ENCODE measurements around the gene IPO11.

DNA sequence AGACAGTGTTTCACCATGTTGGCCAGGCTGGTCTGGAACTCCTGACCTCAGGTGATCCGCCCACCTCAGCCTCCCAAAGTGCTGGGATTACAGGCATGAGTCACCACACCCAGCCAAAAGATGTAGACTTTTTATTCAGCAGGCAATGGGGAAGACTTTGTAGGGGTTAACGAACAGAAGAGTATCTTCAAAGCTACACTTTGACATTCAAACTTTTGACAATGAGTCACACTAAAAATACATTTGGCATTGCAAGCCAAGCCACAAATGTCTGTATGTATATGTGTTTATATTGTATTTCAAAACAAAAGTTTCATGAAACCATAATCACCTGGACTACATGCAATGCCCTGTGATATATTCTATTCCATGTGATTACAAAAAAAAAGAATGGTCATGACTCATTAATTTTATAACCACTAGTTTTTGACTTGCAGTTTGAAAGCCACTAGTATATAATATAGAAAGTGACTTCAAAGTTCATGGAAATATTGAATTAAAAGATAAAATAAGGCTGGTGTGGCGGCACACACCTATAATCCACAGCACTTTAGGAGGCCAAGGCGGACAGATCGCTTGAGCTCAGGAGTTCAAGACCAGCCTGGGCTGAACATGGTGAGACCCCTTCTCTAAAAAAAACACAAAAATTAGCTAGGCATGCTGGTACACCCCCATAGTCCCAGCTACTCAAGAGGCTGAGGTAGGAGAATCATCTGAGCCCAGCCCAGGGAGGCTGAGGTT lies 17.2 kb upstream of the IPO11 start:
- TF ChIP-seq, protein P1, sequence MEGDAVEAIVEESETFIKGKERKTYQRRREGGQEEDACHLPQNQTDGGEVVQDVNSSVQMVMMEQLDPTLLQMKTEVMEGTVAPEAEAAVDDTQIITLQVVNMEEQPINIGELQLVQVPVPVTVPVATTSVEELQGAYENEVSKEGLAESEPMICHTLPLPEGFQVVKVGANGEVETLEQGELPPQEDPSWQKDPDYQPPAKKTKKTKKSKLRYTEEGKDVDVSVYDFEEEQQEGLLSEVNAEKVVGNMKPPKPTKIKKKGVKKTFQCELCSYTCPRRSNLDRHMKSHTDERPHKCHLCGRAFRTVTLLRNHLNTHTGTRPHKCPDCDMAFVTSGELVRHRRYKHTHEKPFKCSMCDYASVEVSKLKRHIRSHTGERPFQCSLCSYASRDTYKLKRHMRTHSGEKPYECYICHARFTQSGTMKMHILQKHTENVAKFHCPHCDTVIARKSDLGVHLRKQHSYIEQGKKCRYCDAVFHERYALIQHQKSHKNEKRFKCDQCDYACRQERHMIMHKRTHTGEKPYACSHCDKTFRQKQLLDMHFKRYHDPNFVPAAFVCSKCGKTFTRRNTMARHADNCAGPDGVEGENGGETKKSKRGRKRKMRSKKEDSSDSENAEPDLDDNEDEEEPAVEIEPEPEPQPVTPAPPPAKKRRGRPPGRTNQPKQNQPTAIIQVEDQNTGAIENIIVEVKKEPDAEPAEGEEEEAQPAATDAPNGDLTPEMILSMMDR (conservative IDR thresholded peaks at IDR 0.05; ENCODE audit: low read length): no peak
- TF ChIP-seq EZH2phosphoT487 (IDR thresholded peaks at IDR 0.05; ENCODE audit: borderline replicate concordance): no peak

All from Loucy (cell line).